CD4-positive, alpha-beta T cell treated with Interleukin-12 subunit alpha and Interleukin-12 subunit beta, for 1 hour (primary cell): Measurements from ENCODE around the gene PCIF1.

Source experiments
- DNase-seq: peaks from one replicate; pipeline ENCODE4 v3.0.0-alpha.2; 2020

PCIF1 gene

DNA sequence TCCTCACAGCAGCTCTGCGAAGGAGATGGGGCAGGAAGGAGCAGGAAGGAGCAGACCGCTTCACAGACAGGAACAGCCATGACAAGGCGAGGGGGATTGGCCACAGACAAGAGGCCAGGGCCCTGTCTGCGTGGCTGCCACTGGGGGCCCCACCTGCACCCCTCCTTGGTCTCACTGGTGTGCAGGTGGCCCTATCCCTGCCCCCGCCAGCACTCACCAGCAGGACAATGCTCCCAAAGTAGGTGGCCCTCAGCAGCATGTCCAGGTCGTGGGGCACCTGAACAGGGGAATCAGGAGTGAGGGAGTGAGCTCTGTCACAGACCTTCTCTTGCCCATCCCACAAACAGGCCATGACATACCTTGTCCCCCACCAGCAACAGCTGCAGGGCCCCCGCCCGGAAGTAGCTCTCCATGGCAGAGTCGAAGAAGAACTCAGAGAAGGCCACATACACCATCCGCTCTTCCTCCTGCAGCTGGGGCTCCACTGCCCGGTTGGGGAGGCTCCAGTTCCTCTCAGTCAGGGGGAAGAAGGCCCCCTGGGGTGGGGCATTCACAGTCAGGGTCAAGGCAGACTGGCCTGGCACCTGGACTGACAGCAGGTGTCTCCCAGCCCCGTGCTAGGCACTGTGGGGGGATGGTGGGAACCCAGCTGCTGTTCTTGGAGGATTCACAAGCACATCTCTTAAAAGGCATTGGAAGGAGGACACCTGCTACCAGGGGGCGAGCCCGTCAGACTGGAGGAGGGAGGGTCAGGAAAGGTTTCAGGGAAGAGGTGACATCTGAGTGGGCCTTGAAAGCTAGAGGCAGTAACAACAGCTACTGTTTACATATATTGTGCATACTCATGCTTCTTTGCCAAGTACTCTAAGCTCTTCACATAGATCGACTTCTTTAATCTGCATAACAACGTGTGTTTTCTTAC is 29.6 kb upstream of the PCIF1 start:
- no peak for DNase-seq

DNA sequence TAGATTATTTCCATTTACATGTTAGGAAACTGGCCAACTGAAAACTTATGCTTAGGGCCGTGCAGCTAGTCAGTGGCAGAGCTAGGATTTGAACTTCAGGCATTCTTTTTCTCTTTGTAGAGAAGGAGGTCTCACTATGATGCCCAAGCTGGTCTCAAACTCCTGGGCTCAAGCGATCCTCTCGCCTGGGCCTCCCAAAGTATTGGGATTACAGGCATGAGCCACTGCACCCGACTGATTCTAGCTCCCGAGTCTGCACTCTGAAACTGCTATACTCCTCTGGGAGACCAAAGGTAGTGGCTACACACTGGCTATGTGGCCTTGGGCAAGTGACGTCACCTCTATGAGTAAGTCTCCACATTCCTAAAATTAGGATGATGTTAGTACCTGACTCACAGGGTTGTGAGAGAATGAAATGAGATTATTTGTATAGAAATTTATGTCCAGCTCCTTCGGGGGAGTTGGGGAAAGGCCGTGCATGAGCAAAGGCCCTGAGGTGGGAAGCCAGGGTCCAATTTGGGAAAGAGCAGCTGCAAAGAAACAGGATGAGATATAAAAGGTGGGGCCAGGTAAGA is 28.9 kb upstream of the PCIF1 start:
- no peak for DNase-seq

DNA sequence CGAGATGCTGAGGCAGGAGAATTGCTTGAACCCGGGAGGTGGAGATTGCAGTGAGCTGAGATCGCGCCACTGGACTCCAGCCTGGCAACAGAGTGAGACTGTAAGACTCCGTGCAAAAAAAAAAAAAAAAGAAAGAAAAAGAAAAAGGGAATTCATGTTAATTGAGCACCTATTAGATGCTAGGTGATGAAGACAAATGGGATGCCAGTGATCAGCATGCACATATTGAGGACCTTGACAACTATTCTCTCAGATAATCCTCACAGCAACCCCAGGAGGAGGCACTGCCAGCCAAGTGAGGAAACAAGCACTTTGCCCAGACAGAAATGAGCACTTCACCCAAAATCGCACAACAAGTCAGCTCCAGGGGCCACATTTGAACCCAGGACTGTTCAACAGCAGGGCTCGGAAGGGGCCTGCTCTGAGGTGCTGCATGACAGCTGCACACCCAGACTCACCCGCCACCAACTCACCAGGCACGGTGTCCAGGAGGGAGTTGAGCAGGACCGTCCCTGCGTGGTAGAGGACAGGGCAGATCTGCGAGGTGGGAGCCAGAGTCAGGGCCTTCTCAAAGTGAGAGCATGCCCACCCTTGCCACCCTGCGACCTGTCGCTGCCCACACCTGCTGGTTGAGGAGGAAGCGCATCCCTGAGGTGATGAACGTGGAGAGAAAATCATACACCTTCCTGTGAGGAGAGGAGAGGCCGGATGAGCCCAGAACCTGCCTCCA is 27.1 kb upstream of the PCIF1 start:
- no peak for DNase-seq

DNA sequence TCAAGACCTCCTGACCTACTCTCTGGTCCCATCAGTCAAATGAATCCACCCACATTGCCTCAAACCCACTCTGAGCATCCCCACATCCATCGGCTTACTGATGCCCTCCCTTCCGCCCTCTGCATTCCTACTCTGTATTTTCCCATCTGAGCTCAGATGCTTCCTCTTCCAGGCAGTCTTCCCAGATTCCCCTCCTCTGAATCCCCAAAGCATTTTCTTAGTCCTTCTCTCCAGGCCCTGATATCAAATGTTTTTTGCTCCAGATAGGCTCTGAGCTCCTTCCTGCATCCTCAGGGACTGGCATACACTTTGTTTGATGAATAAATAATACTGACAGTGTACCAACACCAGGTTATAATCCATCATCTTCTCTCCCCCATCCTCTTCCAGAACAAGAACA is 26.4 kb upstream of the PCIF1 start:
- DNase-seq: no peak

DNA sequence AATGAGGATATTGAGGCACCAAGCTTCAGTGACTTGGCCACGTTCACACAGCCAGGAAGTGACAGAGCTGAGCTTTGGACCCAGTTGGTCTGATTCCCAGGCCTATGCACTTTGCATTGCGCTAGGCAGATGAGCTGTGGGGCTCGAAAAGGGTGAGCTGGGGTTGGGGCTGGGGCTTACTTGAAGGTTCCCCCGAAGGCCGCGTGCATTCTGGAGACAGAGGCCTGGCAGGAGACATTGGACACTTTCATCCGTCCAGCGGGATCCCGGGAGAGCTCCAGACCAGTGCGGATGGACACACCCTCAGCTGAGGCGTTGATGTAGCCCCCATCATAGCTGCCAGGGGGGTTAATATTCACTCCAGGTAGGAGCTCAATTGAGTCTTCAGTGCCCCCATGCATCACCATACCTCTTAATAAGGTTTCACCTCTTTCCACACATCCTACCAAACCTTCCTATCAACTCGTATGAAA is 25.1 kb upstream of the PCIF1 start:
- DNase-seq: no peak

DNA sequence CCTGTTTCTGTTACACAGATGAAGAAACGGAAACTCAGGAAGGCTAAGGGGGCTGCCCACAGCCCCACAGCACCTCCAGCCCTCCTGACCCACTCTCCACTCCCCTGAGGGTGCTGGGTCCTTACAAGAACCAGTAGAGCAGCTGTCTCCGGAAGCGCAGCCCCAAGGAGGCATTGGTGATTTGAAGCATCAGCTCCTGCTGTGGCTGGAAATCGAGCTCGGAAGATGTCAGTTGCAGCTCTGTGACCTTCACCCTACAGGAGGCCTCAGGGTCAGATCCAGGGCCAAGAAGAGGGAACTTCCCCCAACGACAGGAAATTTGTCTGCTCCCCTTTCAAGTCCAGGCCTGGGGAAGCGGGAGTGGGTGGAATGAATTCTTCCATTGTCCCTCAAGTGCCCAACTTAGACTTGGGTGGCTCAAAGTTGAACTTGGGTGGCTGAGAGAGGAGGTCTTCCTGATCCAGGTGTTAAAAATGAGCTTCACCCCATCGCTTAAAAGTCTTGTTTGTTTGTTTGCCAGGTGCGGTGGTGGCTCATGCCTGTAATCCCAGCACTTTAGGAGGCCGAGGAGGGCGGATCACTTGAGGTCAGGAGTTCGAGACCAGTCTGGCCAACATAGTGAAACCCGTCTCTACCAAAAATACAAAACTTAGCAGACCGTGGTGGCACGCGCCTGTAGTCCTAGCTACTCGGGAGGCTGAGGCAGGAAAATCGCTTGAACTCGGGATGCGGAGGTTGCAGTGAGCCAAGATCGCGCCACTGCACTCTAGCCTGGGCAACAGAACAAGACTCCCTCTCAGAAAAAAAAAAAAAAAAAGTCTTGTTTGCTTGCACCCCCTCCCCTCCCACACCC is 24.4 kb upstream of the PCIF1 start:
- no peak for DNase-seq

DNA sequence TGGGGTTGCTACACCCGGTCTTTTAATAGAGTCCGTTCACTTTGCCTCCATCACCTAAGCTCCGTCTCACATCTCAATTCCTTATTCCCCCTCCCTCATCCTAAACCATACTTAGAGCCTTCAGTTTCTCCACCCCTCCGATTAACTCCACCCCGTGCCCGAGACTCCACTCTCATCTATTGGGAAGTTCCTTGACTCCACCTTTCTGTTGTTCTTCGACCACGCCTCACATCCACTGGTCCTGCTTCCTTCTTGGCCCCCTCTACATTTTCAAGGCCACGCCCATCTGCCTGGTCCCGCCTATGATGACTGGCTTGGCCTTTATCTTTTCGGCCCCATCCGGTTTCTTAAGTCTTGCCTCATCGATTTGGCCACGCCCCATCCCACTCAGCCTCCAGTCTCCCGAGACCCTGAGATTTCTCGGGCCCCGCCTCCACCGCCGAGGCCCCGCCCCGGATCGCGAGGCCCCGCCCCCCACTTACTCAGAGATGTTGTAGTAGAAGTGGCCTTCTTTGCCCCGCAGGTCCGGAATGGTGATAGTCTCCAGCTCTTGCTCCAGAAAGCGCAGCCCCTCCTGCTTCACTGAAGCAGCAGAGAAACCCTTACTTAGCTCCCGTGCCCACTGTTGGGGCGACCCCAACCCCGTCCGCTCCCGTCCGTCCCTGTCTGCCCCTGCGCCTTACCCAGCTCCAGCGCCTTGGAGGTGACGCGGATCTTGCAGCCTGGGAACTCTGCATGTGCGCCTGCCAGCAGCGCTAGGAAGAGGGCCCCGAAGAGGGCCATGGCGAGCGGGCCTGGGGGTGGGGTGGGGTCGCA is 23.6 kb upstream of the PCIF1 start:
- DNase-seq: peak; percentile 92

DNA sequence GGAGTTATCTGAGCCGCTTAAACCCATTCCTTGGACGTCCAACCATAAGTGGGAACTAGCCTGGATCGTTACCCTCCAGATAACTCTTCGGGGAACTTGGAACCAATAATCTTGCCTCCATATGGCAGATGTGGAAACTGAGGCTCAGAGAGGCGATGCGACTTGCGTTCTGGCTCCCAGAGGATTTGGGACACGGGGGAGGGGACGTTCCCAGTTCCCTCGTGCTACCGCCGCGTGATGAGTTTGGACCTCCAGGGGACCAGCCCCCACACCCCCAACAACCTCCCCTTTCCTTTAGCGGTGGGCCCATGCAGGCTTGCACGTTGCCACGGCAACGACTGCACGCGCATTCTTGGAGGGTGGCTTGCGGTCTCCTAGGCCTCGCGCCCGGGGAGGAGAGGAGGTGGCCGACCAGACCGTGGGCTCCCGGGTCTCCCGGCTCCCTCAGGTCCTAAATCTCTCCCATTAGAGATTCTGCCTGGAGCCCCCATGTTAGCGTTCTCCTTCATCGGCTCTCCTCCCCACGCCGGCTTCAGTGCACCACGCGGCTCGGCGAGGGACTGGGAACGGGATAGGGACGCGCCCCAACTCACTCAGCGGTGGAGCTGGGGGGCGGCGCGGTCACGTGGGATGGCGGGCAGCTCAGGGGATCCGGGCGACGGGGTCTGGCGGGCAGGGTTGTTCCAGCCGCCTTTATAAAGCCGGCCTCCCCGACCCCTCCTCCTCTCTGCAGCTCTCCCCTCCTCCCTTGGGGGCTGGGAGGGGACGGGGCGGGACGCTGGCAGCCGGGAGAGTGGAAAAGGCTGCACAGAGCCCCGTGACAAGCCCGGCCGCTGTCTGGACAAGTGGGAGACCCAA is 22.8 kb upstream of the PCIF1 start, which contains the start of gene PLTP:
PLTP (minus strand) TSS at position 670 of the 858 bp plus-strand sequence. CDS start 703 bp downstream, outside the sequence.
- DNase-seq: peak; percentile 43

DNA sequence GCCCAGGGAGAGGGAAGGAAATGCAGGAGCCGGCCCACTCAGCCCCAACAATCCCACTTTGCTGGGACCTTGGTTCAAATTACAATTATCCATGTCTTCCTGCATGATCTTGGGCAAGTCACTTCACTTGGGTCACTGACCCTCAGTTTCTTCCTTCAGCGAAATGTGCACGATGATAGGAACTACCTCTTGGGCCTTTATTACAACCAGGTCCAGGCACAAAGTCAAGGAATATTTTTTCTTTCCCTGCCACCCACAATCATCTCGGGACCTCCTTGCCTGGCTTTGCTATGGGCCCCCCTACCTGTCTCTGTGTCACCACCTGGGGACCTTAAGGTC is 22.2 kb upstream of the PCIF1 start:
- no peak for DNase-seq

DNA sequence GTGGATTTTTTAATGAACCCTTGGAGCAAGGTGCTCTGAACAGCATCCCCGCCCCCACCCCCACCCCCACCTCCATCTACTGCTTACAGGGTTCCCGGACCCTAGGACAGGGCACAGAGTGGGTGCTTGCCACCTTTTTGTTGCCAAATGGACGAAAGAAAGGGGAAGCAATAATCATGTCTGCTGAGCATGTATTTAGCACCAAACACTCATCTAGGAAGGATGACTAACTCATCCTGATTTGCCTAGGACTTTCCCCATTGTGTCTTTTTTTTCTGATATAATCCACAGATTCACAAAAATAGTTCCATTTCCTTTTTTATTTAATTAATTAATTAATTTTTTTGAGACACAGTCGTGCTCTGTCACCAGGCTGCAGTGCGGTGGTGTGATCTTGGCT is 21.4 kb upstream of the PCIF1 start:
- DNase-seq: no peak

DNA sequence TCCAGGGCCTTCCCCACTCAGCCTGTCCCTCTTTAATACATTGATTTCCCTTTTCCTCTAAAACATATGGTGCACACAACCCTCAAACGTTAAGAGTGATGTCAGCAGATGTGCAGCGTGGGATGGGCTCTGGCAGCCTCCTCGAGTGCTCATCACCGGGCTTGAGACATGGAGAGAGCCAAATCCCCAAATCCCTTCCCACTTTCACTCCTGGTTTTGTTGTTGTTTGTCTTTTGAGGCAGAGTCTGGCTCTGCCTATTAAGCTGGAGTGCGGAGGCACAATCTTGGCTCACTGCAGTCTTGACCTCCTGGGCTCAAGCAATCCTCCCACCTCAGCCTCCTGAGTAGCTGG is 16.7 kb upstream of the PCIF1 start:
- DNase-seq: no peak

DNA sequence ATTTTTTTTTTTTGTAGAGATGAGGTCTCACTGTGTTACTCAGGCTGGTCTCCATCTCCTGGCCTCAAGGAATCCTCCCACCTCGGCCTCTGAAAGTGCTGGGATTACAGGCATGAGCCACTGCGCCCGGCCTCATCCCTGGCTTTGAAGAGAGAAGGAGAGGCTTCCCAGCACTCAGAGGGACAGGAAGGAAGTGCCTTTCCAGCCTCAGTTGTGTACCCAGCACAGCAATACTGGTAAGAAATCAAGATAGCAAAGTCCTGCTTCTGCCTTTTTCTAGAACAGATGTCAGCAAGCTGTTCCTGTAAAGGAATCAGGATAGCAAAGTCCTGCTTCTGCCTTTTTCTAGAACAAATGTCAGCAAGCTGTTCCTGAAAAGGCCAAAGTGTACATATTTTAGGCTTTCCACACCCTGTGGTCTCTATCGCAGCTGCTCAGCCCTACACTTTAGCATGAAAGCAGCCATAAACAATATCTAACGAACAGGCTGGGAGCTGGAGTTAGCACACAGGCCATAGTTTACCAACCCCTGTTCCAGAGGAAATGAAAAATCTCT is 16.2 kb upstream of the PCIF1 start:
- DNase-seq: no peak

DNA sequence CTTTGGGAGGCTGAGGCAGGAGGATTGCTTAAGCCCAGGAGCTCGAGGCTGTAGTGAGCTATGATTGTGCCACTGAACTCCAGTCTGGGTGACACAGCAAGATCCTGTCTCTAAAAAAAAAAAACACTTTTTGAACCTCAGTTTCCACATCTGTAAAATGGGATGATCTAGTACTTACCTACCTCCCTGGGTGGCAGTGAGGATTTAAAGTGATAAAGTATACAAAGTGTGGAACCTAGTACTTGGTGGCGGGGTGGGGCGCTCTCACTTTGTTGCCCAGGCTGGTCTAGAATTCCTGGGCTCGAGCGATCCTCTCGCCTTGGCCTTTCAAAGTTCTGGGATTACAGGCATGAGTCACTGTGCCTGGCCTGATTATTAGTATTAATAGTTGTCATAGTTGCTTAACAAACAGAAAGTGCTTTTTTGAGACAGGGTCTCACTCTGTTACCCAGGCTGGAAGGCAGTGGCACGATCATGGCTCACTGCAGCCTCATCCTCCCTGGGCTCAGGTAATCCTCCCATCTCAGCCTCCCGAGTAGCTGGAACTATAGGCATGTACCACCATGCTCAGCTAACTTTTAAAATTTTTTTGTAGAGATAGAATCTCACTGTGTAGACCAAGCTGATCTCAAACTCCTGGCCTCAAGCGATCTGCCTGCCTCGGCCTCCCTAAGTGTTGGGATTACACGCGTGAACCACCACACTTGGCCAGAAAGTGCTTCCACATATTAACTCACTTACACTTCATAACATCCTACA is 15.5 kb upstream of the PCIF1 start:
- DNase-seq: no peak

DNA sequence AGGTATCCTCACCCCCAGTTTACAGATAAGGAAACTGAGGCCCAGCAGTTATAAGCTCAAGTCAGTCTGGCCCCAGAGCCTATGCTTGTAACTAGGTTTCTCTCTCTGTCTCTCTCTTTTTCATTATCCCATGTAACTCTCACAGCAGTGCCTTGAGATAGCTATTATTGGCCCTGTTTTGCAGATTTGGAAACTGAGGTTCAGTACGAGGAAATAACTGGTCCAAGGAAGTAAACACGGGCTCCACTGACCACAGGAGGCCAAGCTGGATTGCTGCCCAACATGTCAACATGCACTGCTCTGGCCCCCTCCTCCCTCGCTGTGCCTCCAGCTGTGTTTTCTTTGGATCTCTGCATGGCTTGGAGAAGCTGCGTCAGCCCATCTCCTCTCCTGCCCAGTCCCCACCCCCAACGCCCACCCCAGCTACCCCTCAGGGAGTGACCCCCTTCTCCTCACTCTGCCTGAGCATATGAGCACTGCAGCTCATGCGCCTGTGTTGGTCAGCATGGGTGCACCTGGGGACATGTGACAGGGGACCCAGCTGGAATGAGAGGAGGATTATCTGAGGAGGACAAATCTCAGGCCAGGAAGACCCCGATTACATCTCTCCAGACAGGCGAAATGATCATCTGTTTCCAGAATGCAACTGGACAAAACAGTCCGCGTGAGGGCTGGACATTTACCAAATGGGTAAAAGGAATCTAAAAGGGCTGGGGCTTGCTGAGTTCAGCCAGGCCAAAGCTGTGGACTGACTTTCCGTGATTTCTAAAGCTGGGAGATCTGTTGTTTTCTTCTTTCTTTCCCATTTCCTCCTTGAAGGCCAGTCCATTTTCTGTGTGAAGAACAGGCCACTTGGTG is 14.7 kb upstream of the PCIF1 start:
- DNase-seq: no peak

DNA sequence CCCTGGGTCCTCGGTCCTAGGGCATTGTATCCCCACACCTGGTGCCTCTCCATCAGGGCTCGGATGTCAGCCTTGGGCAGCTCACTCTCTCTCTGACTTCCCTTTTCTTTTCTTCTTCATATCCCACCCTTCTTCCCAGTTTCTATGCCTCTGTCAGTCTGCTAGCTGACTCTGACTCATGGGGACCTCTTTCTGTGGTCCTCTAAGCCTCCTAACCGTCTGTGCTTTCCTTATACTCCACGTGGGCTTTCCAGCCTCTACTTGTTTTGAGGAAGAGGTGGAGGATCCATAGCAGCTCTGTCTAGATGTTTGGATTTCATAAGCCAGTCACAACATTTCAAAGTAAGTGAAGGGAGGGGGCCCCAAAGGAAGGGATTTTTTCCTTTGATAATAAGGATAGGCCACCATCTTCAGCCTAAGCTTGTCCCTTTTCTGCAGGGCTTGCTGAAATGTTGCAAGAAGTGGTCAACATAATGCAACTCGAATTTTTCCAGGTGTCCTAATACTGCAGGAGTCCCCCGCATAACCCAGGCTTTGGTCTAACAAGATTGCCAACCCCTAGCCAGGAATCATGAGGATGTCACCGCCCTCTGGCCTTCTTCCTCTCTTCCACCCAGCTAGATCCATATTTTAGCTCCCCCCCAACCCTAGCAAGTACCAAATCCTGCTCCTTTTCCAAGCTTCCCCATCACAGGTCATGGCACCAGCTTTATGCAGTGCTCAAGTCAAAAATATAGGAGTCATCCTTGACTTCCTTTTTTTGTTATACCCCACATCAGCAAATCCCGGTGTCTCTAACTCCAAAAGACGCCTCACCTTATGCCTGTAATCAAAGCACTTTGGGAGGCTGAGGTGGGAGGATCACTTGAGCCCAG is 13.8 kb upstream of the PCIF1 start:
- no peak for DNase-seq

DNA sequence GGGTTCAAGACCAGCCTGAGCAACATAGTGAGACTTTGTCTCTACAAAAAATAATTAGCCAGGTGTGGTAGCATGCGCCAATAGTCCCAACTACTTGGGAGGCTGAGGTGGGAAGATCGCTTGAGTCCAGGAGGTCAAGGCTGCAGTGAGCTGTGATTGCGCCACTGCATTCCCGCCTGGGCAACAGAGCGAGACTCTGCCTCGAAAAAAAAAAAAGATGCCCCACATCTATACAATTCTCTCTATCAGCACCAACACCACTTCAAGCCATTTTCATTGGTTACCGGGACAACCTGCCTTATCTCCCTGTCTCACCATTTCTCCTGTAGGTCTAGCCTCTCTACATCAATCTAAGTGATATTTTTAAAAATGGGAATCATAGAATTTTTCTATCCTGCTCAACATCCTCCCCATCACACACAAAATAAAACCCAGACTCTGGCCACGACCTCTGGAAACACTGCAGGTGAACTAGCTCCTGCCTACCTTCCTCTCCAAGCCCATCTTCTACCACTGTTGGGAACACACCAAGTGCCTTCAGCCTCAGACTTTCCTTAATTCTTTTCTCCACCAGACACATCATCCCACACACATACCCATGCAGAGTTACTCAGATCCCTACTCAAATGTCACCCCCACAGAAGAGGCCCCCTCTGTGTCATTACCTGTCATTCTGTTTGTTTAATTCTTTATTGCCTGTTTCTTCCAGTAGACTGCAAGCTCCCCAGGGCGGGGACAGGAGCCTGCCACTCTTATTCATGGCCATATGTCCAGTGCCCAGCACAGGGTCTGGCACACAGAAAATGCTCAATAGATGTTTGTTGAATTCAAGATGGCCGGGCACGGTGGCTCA is 12.9 kb upstream of the PCIF1 start:
- DNase-seq: no peak
